Trophoblast cell (in vitro differentiated cells and primary cell): Measurements from ENCODE around the gene VAT1L.

Experiments
- DNase-seq, 2 donors: peaks; one replicate each; pipeline ENCODE4 v3.0.0-alpha.2; 2016
- H2AFZ ChIP-seq: 2 replicates; pipeline ENCODE4 v1.6.1; 2013; ENCODE audit warnings: low read length, moderate library complexity, mild to moderate bottlenecking; ENCODE audit not compliant: insufficient read depth, poor library complexity
- H2AK5ac ChIP-seq: 2 replicates; pipeline ENCODE4 v1.6.1; 2013; ENCODE audit warnings: mild to moderate bottlenecking, low read length
- H2BK120ac ChIP-seq: 2 replicates; pipeline ENCODE4 v1.6.1; 2013; ENCODE audit warnings: low read length, mild to moderate bottlenecking, moderate library complexity; ENCODE audit not compliant: insufficient read depth, poor library complexity
- H2BK12ac ChIP-seq: 2 replicates; pipeline ENCODE4 v1.6.1; 2013; ENCODE audit warnings: mild to moderate bottlenecking, low read length, moderate library complexity
- H2BK5ac ChIP-seq: 2 replicates; pipeline ENCODE4 v1.6.1; 2013; ENCODE audit warnings: low read length, low read depth, moderate library complexity, mild to moderate bottlenecking; ENCODE audit not compliant: poor library complexity
- H3K14ac ChIP-seq: 2 replicates; pipeline ENCODE4 v1.6.1; 2013; ENCODE audit warnings: mild to moderate bottlenecking, low read length
- H3K18ac ChIP-seq: 2 replicates; pipeline ENCODE4 v1.6.1; 2013; ENCODE audit warnings: mild to moderate bottlenecking, low read length
- H3K23ac ChIP-seq: 2 replicates; pipeline ENCODE4 v1.6.1; 2013; ENCODE audit warnings: low read length
- H3K27ac ChIP-seq: 2 replicates; pipeline ENCODE4 v1.5.1; 2013; ENCODE audit warnings: low read depth, mild to moderate bottlenecking, inconsistent platforms, low read length, moderate library complexity
- H3K27me3 ChIP-seq: 2 replicates; pipeline ENCODE4 v1.6.1; 2013; ENCODE audit warnings: inconsistent platforms, mild to moderate bottlenecking, low read length, moderate library complexity; ENCODE audit not compliant: insufficient read depth
- H3K36me3 ChIP-seq, 2 experiments: 1 replicate in 1 of 2; 2 replicates in 1 of 2; pipeline ENCODE4 v1.6.1; 2013; ENCODE audit warnings: low read length in 2 of 2, mild to moderate bottlenecking in 2 of 2, moderate library complexity in 1 of 2; ENCODE audit not compliant: insufficient read depth in 2 of 2, control insufficient read depth in 1 of 2
- H3K4ac ChIP-seq: 2 replicates; pipeline ENCODE4 v1.6.1; 2013; ENCODE audit warnings: low read depth, mild to moderate bottlenecking, low read length, moderate library complexity
- H3K4me1 ChIP-seq, 2 experiments: 1 replicate in 1 of 2; 2 replicates in 1 of 2; pipeline ENCODE4 v1.6.1; 2013; ENCODE audit warnings: low read length in 2 of 2, mild to moderate bottlenecking in 2 of 2, moderate library complexity in 1 of 2; ENCODE audit not compliant: insufficient read depth in 2 of 2, control insufficient read depth in 1 of 2
- H3K4me2 ChIP-seq: 2 replicates; pipeline ENCODE4 v1.6.1; 2013; ENCODE audit warnings: inconsistent platforms, mild to moderate bottlenecking, low read length, moderate library complexity
- H3K4me3 ChIP-seq: 2 replicates; pipeline ENCODE4 v1.5.1; 2013; ENCODE audit warnings: mild to moderate bottlenecking, low read depth, low read length, inconsistent platforms
- H3K79me1 ChIP-seq: one replicate; pipeline ENCODE4 v1.6.1; 2013; ENCODE audit warnings: low read length
- H3K79me2 ChIP-seq: 2 replicates; pipeline ENCODE4 v1.6.1; 2013; ENCODE audit warnings: low read length, mild to moderate bottlenecking; ENCODE audit not compliant: control insufficient read depth, insufficient read depth, poor library complexity
- H3K9ac ChIP-seq: 2 replicates; pipeline ENCODE4 v1.6.1; 2013; ENCODE audit warnings: mild to moderate bottlenecking, low read length
- H3K9me3 ChIP-seq: 2 replicates; pipeline ENCODE4 v1.6.1; 2013; ENCODE audit warnings: low read depth, mild to moderate bottlenecking, control low read depth, inconsistent platforms, low read length; ENCODE audit not compliant: insufficient read depth
- H4K12ac ChIP-seq: 2 replicates; pipeline ENCODE4 v1.6.1; 2013; ENCODE audit warnings: low read depth, mild to moderate bottlenecking, low read length, moderate library complexity
- H4K8ac ChIP-seq: 2 replicates; pipeline ENCODE4 v1.6.1; 2013; ENCODE audit warnings: low read depth, mild to moderate bottlenecking, low read length, moderate library complexity
- H4K91ac ChIP-seq: one replicate; pipeline ENCODE4 v1.6.1; 2013; ENCODE audit warnings: low read depth, mild to moderate bottlenecking, low read length, moderate library complexity
- WGBS: extraction: QIAGEN DNeasy Blood & Tissue Kit; methylation state at CpG from one replicate; pipeline ENCODE4 v1.1.7; 2013; ENCODE audit warnings: missing lambda C conversion rate; ENCODE audit not compliant: insufficient read length, insufficient coverage; ENCODE audit errors: extremely low coverage; 5-methylcytosine and 5-hydroxymethylcytosine counted together

Gene VAT1L

GRCh38 chr16:77868052-77868451, 79.7 kb downstream of the VAT1L start:
- Histone ChIP-seq H3K18ac (no peak overlapping the region), H3K23ac (no peak overlapping the region), H3K36me3 (no peaks in the 10 kb centered on the region), H2AFZ (no peak overlapping the region), H3K27me3 (no peaks in the 10 kb centered on the region), H3K4ac (no peak overlapping the region), H3K4me3 (no peak overlapping the region), H4K8ac (no peak overlapping the region), H2BK120ac (no peak overlapping the region), H3K14ac (no peak overlapping the region), H3K79me2 (no peaks in the 10 kb centered on the region), H3K9me3 (peaks cover 1% of the 10 kb centered on the region), H3K4me2 (no peak overlapping the region), H3K4me1 (no peaks in the 10 kb centered on the region), H4K91ac (no peak overlapping the region), H2BK5ac (no peak overlapping the region), H2BK12ac (no peak overlapping the region), H4K12ac (no peak overlapping the region), H3K79me1 (no peaks in the 10 kb centered on the region), H2AK5ac (no peak overlapping the region), H3K27ac (no peak overlapping the region), H3K9ac (no peak overlapping the region)
- DNase-seq, result no peak
- no CpG with 5 or more reads among the region's 2 CpGs for WGBS

GRCh38 chr16:77868478-77868877, 80.1 kb downstream of the VAT1L start:
- Histone ChIP-seq H4K12ac (no peak overlapping the region), H3K23ac (no peak overlapping the region)

GRCh38 chr16:77869997-77870813, 81.8 kb downstream of the VAT1L start:
- H3K27me3 ChIP-seq, result no peaks in the 10 kb centered on the region
- no peak overlapping the region for H2AFZ ChIP-seq
- H3K36me3 ChIP-seq, result no peaks in the 10 kb centered on the region
- H3K14ac ChIP-seq, result no peak overlapping the region
- H4K12ac ChIP-seq, result no peak overlapping the region
- no peak overlapping the region for H3K9ac ChIP-seq
- no peak overlapping the region for H2BK120ac ChIP-seq
- no peak overlapping the region for H2BK12ac ChIP-seq
- no peak overlapping the region for H3K18ac ChIP-seq
- H3K27ac ChIP-seq, result no peak overlapping the region
- peaks cover 1% of the 10 kb centered on the region for H3K9me3 ChIP-seq
- H4K8ac ChIP-seq, result no peak overlapping the region
- H3K23ac ChIP-seq, result no peak overlapping the region
- H3K4me1 ChIP-seq, result no peaks in the 10 kb centered on the region
- no peak overlapping the region for H3K4me2 ChIP-seq
- no CpG with 5 or more reads among the region's 13 CpGs for WGBS
- no peak overlapping the region for H2AK5ac ChIP-seq
- DNase-seq, result no peak
- no peak overlapping the region for H3K4me3 ChIP-seq
- H2BK5ac ChIP-seq, result no peak overlapping the region
- no peaks in the 10 kb centered on the region for H3K79me1 ChIP-seq
- H3K79me2 ChIP-seq, result no peaks in the 10 kb centered on the region
- no peak overlapping the region for H4K91ac ChIP-seq
- no peak overlapping the region for H3K4ac ChIP-seq

More at GRCh38 chr16:77868478-77868877, 80.1 kb downstream of the VAT1L start:
- Histone ChIP-seq H3K9me3 (peaks cover 1% of the 10 kb centered on the region), H4K91ac (no peak overlapping the region), H3K27me3 (no peaks in the 10 kb centered on the region), H4K8ac (no peak overlapping the region), H3K9ac (no peak overlapping the region), H3K4me3 (no peak overlapping the region), H3K4me2 (no peak overlapping the region), H2AK5ac (no peak overlapping the region), H3K4ac (no peak overlapping the region), H3K27ac (no peak overlapping the region), H3K18ac (no peak overlapping the region), H2AFZ (no peak overlapping the region), H2BK12ac (no peak overlapping the region), H3K4me1 (no peaks in the 10 kb centered on the region), H3K14ac (no peak overlapping the region), H2BK5ac (no peak overlapping the region), H2BK120ac (no peak overlapping the region), H3K79me1 (no peaks in the 10 kb centered on the region), H3K36me3 (no peaks in the 10 kb centered on the region), H3K79me2 (no peaks in the 10 kb centered on the region)
- DNase-seq, result no peak
- no CpG with 5 or more reads among the region's 5 CpGs for WGBS

GRCh38 chr16:77871932-77872331, 83.6 kb downstream of the VAT1L start:
- H3K23ac ChIP-seq, result no peak overlapping the region
- H2BK5ac ChIP-seq, result no peak overlapping the region
- no peak overlapping the region for H3K4me3 ChIP-seq
- no peak overlapping the region for H2AFZ ChIP-seq
- H4K12ac ChIP-seq, result no peak overlapping the region
- no peak overlapping the region for H3K14ac ChIP-seq
- H4K8ac ChIP-seq, result no peak overlapping the region
- no peak overlapping the region for H2BK12ac ChIP-seq
- WGBS, result no CpG with 5 or more reads among the region's 1 CpG
- H3K36me3 ChIP-seq, result no peaks in the 10 kb centered on the region
- H3K18ac ChIP-seq, result no peak overlapping the region
- no peaks in the 10 kb centered on the region for H3K79me1 ChIP-seq
- no peaks in the 10 kb centered on the region for H3K4me1 ChIP-seq
- no peak for DNase-seq
- no peak overlapping the region for H3K4me2 ChIP-seq
- H3K27ac ChIP-seq, result no peak overlapping the region
- H3K4ac ChIP-seq, result no peak overlapping the region
- H4K91ac ChIP-seq, result no peak overlapping the region
- no peak overlapping the region for H2AK5ac ChIP-seq
- H3K27me3 ChIP-seq, result no peaks in the 10 kb centered on the region
- H3K9ac ChIP-seq, result no peak overlapping the region
- H2BK120ac ChIP-seq, result no peak overlapping the region
- H3K9me3 ChIP-seq, result peaks cover 1% of the 10 kb centered on the region
- H3K79me2 ChIP-seq, result no peaks in the 10 kb centered on the region
